ENCODE results near the gene SRBD1.

The SRBD1 gene

GRCh38 chr2:45394842-45395241 lies 216.2 kb downstream of the SRBD1 start:
- Histone ChIP-seq H2AFZ (ENCODE audit: low read length) (no peak overlapping the region), H3K36me3 (replicated peaks; ENCODE audit: insufficient read depth, low read length) (no peaks in the 10 kb centered on the region), H3K4me1 (ENCODE audit: low read length) (0 out of 2 replicates have a peak, but pooled peaks cover 7% of the 10 kb centered on the region), H3K9me3 (replicated peaks; ENCODE audit: insufficient read depth, low read length) (no peaks in the 10 kb centered on the region), H3K79me2 (ENCODE audit: low read length) (no peaks in the 10 kb centered on the region), H3K27me3 (replicated peaks; ENCODE audit: insufficient read depth, low read length) (no peaks in the 10 kb centered on the region), H3F3A (ENCODE audit: insufficient read depth, low read length) (no peaks in the 10 kb centered on the region), H3K9me2 (replicated peaks; ENCODE audit: insufficient read depth, low read length) (no peaks in the 10 kb centered on the region), H4K20me1 (ENCODE audit: insufficient read depth, low read length) (no peaks in the 10 kb centered on the region), H3K27ac (ENCODE audit: low read length) (no peak overlapping the region), H3K4me2 (ENCODE audit: low read depth, low read length) (no peak overlapping the region), H3K4me3 (ENCODE audit: low read length) (no peak overlapping the region), H3K9ac (ENCODE audit: low read length) (no peak overlapping the region)
- TF ChIP-seq EZH2phosphoT487 (IDR thresholded peaks at IDR 0.05; ENCODE audit: low read length) (no peak), EZH2 (optimal IDR thresholded peaks at IDR 0.05; ENCODE audit: low read depth, low read length) (no peak)
- TF ChIP-seq, protein P1, sequence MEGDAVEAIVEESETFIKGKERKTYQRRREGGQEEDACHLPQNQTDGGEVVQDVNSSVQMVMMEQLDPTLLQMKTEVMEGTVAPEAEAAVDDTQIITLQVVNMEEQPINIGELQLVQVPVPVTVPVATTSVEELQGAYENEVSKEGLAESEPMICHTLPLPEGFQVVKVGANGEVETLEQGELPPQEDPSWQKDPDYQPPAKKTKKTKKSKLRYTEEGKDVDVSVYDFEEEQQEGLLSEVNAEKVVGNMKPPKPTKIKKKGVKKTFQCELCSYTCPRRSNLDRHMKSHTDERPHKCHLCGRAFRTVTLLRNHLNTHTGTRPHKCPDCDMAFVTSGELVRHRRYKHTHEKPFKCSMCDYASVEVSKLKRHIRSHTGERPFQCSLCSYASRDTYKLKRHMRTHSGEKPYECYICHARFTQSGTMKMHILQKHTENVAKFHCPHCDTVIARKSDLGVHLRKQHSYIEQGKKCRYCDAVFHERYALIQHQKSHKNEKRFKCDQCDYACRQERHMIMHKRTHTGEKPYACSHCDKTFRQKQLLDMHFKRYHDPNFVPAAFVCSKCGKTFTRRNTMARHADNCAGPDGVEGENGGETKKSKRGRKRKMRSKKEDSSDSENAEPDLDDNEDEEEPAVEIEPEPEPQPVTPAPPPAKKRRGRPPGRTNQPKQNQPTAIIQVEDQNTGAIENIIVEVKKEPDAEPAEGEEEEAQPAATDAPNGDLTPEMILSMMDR (IDR thresholded peaks at IDR 0.05; ENCODE audit: low read length): no peak
- no peak for DNase-seq

GRCh38 chr2:45394216-45394615 lies 216.9 kb downstream of the SRBD1 start:
- H3K36me3 ChIP-seq (replicated peaks; ENCODE audit: insufficient read depth, low read length): no peaks in the 10 kb centered on the region
- TF ChIP-seq EZH2phosphoT487 (IDR thresholded peaks at IDR 0.05; ENCODE audit: low read length) (no peak), EZH2 (optimal IDR thresholded peaks at IDR 0.05; ENCODE audit: low read depth, low read length) (no peak)
- TF ChIP-seq, protein P1 (IDR thresholded peaks at IDR 0.05; ENCODE audit: low read length): no peak
- H3K4me3 ChIP-seq (ENCODE audit: low read length): no peak overlapping the region
- no peaks in the 10 kb centered on the region for H3F3A ChIP-seq (ENCODE audit: insufficient read depth, low read length)
- no peak overlapping the region for H3K9ac ChIP-seq (ENCODE audit: low read length)
- no peak for DNase-seq
- H3K27ac ChIP-seq (ENCODE audit: low read length): no peak overlapping the region
- no peak overlapping the region for H2AFZ ChIP-seq (ENCODE audit: low read length)
- 0 out of 2 replicates have a peak, but pooled peaks cover 7% of the 10 kb centered on the region for H3K4me1 ChIP-seq (ENCODE audit: low read length)
- H3K27me3 ChIP-seq (replicated peaks; ENCODE audit: insufficient read depth, low read length): no peaks in the 10 kb centered on the region
- no peaks in the 10 kb centered on the region for H3K9me2 ChIP-seq (replicated peaks; ENCODE audit: insufficient read depth, low read length)
- no peaks in the 10 kb centered on the region for H3K79me2 ChIP-seq (ENCODE audit: low read length)
- no peak overlapping the region for H3K4me2 ChIP-seq (ENCODE audit: low read depth, low read length)
- no peaks in the 10 kb centered on the region for H3K9me3 ChIP-seq (replicated peaks; ENCODE audit: insufficient read depth, low read length)
- H4K20me1 ChIP-seq (ENCODE audit: insufficient read depth, low read length): no peaks in the 10 kb centered on the region

DNA sequence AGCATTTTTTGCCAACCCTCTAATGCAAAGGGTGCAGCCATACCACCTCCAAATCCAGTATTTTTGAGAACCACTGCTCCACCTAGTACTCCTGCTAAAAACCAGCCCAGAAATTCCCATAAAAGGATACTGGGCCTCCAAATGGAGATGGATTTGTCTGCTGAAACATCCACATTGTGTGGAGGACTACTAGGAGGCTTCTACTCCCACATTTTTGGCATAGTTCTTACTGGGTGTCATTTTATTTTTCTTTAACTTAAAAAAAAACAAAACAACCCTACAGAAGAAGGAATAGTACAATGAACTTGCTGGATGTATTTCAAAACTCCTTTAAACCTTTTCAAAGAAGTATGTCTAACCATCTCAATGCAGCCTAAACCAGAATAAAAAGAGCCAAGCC lies 219.2 kb downstream of the SRBD1 start:
- Histone ChIP-seq H3K9me2 (replicated peaks; ENCODE audit: insufficient read depth, low read length) (no peaks in the 10 kb centered on the region), H3K9ac (ENCODE audit: low read length) (no peak overlapping the region), H3K79me2 (ENCODE audit: low read length) (no peaks in the 10 kb centered on the region), H3K4me2 (ENCODE audit: low read depth, low read length) (no peak overlapping the region), H3K4me1 (ENCODE audit: low read length) (no peaks in the 10 kb centered on the region), H2AFZ (ENCODE audit: low read length) (no peak overlapping the region), H4K20me1 (ENCODE audit: insufficient read depth, low read length) (no peaks in the 10 kb centered on the region), H3F3A (ENCODE audit: insufficient read depth, low read length) (no peaks in the 10 kb centered on the region), H3K9me3 (replicated peaks; ENCODE audit: insufficient read depth, low read length) (no peaks in the 10 kb centered on the region), H3K27me3 (replicated peaks; ENCODE audit: insufficient read depth, low read length) (no peaks in the 10 kb centered on the region), H3K36me3 (replicated peaks; ENCODE audit: insufficient read depth, low read length) (no peaks in the 10 kb centered on the region), H3K4me3 (ENCODE audit: low read length) (no peak overlapping the region), H3K27ac (ENCODE audit: low read length) (no peak overlapping the region)
- TF ChIP-seq EZH2 (optimal IDR thresholded peaks at IDR 0.05; ENCODE audit: low read depth, low read length) (no peak), EZH2phosphoT487 (IDR thresholded peaks at IDR 0.05; ENCODE audit: low read length) (no peak)
- TF ChIP-seq, protein P1 (IDR thresholded peaks at IDR 0.05; ENCODE audit: low read length): no peak
- DNase-seq: no peak

Measured in MM.1S (cell line).